GM19035 (cell line): ENCODE data around the gene THRB.
"Not testable (repeated sequence)": the region's sequence is repeated elsewhere in the genome, so short reads cannot be mapped to it uniquely, and the experiment has no call there.

Source experiments
- ATAC-seq: cut with Tn5 transposase; IDR thresholded peaks from one replicate; pipeline ENCODE4 v1.9.1; 2021; ENCODE audit not compliant: unreplicated experiment

THRB gene

GRCh38 chr3:24410860-24411259 lies 83.8 kb downstream of the THRB start:
- ATAC-seq, result no peak

DNA sequence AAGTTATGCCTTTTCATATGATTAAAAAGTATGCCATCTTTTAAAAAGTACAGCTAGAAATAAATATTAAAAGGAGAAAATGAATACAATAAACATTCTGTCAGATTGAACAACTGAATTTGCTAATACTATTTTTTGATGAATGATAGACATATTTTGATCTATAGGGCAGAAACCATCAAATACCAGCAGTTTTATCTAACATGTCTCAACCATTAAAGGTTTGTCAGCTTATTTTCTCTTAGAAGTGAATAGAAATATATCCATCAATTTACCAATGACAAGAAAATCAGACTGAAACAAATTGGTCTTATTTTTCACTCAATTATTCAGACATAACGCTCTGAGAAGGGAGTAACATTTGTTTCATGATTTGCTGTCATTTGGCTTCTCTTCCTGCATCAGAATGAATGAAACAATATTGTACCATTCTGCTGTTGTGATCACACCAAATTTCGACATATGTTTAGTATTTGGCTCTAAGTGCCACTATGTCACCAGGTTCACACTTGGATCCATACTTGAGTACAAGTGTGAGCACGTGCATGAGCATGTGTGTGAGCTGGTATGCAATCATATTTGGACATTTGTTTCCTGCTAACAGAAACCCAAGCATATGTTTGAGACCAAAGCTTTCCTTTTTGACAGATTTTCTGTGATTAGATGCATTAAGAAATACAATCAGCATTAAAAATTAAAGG lies 86.5 kb downstream of the THRB start:
- ATAC-seq, result no peak

DNA sequence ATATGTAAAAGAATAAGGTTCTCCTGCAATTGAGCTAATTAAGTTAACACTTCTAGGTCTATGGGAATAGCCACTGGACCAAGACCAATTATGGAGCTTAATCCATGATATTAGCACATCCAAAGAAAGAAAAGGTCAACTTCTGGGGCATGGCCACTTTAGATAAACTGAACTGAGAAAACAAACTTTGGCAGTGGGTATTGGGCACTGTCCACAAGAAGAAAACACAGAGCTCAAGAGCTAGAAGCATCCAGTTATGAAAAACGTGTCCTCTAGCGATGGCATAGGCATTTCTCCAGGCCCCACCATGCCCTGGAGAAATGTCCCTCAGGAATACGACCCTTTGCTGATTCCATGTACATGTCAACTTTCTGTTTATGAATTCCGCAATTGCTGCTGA lies 87.8 kb downstream of the THRB start:
- no peak for ATAC-seq

DNA sequence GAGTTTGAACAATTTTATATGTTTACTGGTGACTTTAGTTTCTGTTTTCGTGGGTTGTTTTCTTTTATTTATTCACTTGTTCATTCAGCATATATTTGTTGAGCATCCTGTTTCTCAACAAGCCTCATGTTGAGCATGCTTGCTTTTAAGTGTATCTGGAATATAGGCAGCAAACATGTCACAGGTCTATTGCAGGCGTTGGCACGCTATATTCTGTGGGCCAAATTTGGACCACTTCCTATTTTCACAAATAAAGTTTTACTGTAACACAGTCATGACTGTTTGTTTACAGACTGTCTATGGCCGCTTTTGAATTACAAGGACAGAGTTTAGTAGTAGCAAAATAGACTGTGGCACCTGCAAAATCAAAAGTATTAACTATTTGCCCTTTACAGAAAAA lies 89.6 kb downstream of the THRB start:
- no peak for ATAC-seq

DNA sequence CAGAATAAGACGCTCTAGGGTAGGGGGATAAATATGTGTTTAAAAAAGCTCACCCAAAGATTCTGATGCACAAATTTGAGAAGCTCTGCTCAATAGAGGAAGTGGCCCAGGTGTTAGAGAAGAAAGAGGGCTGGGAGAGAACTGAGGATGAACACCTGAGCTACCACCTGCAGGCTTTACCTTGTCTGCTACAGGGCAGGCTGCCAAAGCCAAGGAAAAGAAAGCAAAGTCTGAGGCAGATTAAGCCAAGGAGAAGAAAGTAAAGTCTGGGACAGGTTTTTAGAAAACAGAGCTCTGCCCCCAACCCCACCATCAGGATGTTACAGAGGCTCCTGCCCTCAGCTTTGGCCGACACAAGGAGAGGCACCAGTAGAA lies 92.9 kb downstream of the THRB start:
- no peak for ATAC-seq

DNA sequence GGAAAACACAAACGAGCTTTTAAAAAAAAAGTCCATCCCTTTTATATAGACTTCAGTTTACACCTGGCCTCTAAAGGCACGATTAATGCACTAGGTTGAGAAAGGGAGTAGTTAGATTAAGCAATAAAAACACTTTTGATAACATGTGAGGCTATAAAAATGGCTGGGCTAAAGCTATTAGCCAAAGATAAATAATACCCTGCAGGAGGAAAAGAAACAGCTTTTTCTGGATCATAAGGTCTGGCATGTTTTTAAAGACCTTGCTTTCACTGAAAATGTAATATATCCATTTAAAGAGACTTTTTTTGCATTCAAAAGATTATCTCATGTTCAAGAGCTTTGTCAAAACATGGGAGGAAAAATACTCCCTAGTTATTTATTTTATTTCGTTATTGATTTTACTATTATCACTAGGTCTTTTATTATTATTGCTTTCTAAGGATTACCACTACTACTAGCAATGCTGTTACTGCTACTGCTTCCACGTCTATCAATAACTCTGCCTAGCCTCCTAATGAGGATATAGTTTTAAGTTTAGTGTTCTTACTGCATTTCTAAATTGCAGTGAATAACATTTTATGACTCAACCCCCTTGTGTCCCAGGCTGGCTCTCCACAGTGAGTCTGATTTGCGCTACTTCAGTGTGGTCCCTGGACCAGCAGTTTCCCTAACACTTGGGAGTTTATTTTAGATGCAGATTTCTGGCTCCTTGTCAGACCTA lies 93.4 kb downstream of the THRB start:
- ATAC-seq, result no peak

- ATAC-seq, result no peak
Measured at GRCh38 chr3:24400450-24400849, 94.2 kb downstream of the THRB start.

DNA sequence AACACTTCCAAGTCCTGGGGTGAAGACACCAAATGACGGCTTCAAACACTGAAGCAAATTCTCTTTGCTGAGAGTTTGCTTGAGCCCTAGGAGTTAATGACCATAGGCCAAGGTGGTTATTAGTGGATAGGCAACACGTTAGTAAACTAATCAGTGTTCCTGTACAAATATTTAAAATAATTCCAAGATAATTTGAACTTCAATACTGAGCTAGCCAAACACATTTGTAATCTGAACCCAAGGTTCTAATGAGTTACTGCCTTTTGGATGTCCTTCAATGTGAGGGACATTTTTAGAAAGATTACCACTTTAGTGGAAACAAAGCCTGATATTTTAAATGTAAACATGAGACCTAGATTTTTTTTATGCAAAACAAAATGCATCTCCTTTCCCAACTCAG lies 94.6 kb downstream of the THRB start:
- ATAC-seq, result no peak

DNA sequence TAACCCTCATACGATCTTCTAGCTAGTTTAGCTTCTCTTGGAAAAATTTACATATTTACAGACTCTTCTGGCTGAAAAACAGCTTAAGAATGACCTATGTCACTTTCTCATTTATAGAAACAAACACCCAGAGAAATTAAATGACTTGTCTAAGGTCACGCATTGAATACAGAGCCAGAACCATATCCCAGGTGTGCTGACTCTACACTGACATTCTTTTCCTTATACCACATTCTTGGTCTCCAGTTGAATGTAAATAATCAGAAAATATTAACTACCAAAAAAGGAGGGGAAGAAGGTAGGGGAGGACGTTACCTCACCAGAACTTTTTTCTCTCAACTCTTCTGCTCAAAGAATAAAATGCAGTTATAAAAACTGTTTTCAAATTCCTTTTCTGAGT lies 95.0 kb downstream of the THRB start:
- ATAC-seq, result no peak

- ATAC-seq, result not testable (repeated sequence)
Measured at GRCh38 chr3:24398712-24399111, 95.9 kb downstream of the THRB start.

DNA sequence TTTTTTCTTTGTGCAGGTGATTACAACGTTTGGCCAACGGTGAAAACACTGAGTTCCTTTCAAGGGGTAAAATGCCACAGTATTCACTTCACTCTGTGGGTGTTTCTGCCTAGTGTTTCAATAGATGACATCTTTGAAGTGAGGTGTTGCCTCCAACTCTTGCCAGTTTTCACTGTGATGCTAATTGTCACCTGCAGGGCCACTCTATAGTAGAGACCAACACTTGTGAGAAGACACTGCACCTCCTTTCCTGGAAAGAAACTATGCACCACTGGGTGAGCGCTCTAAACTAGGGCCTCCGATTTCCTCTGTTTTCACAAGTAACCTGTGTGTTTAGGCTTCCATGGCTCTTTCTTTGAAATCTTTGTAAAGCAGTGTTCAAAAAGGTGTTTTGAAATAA lies 98.3 kb downstream of the THRB start:
- ATAC-seq, result no peak

DNA sequence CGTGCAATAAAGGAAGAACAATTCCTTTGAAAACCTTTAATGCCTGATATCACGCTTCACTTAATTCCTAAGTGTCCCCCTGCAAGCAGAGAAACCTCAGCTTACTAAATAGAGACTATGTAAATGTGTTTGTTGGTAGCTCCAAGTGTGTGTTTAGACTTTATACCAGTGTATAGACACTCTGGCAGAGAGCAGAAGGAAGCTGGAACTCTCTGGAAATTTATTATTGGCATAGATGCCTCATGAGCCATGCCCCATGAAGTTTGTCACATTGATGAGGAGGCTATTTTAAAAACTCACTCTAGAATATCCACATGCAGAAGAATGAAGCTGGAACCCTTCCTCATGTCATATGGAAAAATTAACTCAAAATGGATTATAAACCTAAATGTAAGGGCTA lies 99.9 kb downstream of the THRB start:
- no peak for ATAC-seq

- no peak for ATAC-seq
Measured at GRCh38 chr3:24393316-24393715, 101.3 kb downstream of the THRB start.

- ATAC-seq, result no peak
Measured at GRCh38 chr3:24390169-24391130, 104.2 kb downstream of the THRB start.

- no peak for ATAC-seq
Measured at GRCh38 chr3:24389108-24390090, 105.3 kb downstream of the THRB start.

- ATAC-seq, result no peak
Measured at GRCh38 chr3:24388611-24389010, 106.0 kb downstream of the THRB start.

DNA sequence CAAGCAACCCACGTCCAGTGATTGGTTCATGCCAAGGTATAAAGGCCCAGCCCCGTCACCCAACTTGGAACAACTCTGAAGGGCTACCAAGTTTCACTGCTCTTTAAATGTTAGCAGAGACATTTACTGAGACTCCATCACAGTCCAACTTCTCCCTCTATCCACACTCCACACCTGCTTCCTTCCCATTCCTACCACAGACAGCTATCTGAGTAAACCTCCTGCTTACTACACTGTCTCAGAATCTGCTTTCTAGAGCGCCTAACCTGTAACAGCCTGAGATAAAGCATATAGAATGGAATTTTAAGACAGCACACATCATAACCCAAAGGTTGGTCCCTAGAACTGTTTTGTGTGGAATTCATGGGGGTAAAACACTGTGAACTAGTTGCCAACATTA lies 106.5 kb downstream of the THRB start:
- ATAC-seq, result no peak

DNA sequence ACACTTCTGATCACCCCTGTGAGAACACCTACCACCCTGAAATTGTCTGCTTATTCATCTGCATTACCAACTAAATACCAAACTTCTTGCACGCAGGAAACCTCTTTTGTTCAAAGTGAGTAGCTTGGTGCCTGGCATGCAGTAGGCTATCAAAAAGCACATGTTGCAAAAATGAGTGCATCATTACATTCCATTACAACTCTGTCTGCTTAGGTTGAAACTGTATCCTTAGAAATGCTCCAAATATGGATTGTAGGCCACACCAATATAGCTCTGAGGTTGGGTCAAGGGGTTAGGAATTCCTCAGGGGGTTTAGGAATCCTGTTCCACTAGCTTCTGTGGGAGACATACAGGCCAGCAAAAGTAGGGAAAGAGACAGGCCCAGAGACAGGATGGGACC lies 107.2 kb downstream of the THRB start:
- ATAC-seq, result no peak

GRCh38 chr3:24387000-24387399 lies 107.7 kb downstream of the THRB start:
- ATAC-seq, result no peak

DNA sequence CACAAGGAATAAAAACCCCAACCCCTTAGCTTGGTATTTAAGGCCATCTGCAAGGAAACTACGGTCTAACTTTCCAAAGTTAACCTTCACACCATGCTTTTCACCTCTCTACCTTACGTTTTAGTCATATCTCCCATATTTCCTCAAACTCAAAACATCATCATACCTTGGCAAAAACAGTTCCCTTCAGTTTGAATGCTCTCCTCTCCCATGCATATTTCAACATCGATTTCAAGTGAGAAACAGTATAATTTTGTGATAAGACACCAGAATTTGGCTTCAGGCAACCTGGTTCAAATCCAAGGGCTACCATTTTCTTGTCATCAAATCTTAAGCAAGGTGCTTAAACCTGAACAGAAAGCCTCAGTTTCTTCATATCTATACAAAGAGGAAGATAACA lies 108.2 kb downstream of the THRB start:
- no peak for ATAC-seq
